Peyer's patch (tissue), 4 donors: ENCODE results near the gene ANAPC4. TPM values are rescaled to one million over a fixed set of nuclear protein-coding genes. Genes with fewer than 3 reads are reported as not detected.
A peak's percentile ranks its signal among the peaks of the same experiment; 100 is the strongest.
"Not testable (repeated sequence)": the region's sequence is repeated elsewhere in the genome, so short reads cannot be mapped to it uniquely, and the experiment has no call there.

ENCODE experiments used
- DNase-seq, 3 donors: peaks; one replicate each; pipeline ENCODE4 v3.0.0-alpha.2; 2017 to 2019
- H3K27ac ChIP-seq, 4 donors: fragments of 200-600 bp; sonication (generic); one replicate each; pipeline ENCODE4 v1.5.1; 2016 to 2019
- H3K27me3 ChIP-seq, 2 donors: fragments of 200-600 bp; sonication (generic); one replicate each; pipeline ENCODE4 v1.5.1; 2019
- H3K36me3 ChIP-seq, 3 donors: fragments of 200-600 bp; sonication (generic); one replicate each; pipeline ENCODE4 v1.5.1; 2016 to 2019
- H3K4me1 ChIP-seq, 4 donors: fragments of 200-600 bp; sonication (generic); one replicate each; pipeline ENCODE4 v1.5.1; 2016 to 2019
- H3K4me3 ChIP-seq, 4 donors: fragments of 200-600 bp; sonication (generic); 1 replicate in 3 of 4; 2 replicates in 1 of 4; pipeline ENCODE4 v1.5.1; 2016 to 2019; ENCODE audit warnings: mild to moderate bottlenecking in 1 of 4
- H3K9me3 ChIP-seq, 4 donors: fragments of 200-600 bp; sonication (generic); one replicate each; pipeline ENCODE4 v1.5.1; 2016 to 2019; ENCODE audit warnings: mild to moderate bottlenecking in 1 of 4
- CTCF ChIP-seq, 6 experiments: fragments of 450-650 bp in 4 of 6; fragments of 200-600 bp in 2 of 6; sonication (generic) in 1 of 6; IDR thresholded peaks; one replicate each; pipeline ENCODE4 v1.5.1; 2017 to 2019; ENCODE audit warnings: antibody characterized with exemption in 6 of 6, mild to moderate bottlenecking in 3 of 6, moderate library complexity in 1 of 6
- POLR2A ChIP-seq, 2 donors: fragments of 450-650 bp; IDR thresholded peaks; one replicate each; pipeline ENCODE4 v1.5.1; 2017; ENCODE audit warnings: antibody characterized with exemption in 2 of 2, mild to moderate bottlenecking in 2 of 2, moderate library complexity in 2 of 2
- total RNA-seq, 4 donors: library from RNA; depleted of rRNA; stranded (reverse); fragments of >200 nt; gene quantifications; one replicate each; pipeline ENCODE4 v1.1.0, GENCODE V29; 2016

ANAPC4 gene
- total RNA-seq, 4 donors from 2014 or later = 23.5 to 69.3 (median 39.7) TPM

- Histone ChIP-seq H3K27ac (no peak overlapping the region), H3K27me3 (no peaks in the 10 kb centered on the region), H3K9me3 (no peaks in the 10 kb centered on the region), H3K4me3 (no peak overlapping the region), H3K36me3 (peaks cover 0 to 5% (median 0%) of the 10 kb centered on the region in 3 donors), H3K4me1 (no peaks in the 10 kb centered on the region)
- DNase-seq = no peak
- no peak for TF ChIP-seq CTCF (IDR thresholded peaks at IDR 0.05)
- TF ChIP-seq POLR2A (IDR thresholded peaks at IDR 0.05) = no peak
These were observed 6.8 kb upstream of the ANAPC4 start for GRCh38 chr4:25370242-25370641.

GRCh38 chr4:25372549-25372948 is 4.5 kb upstream of the ANAPC4 start:
- DNase-seq, H3K4me3 ChIP-seq, H3K27me3 ChIP-seq, H3K27ac ChIP-seq, H3K36me3 ChIP-seq, H3K4me1 ChIP-seq, H3K9me3 ChIP-seq: not testable (repeated sequence)

- Histone ChIP-seq H3K9me3 (no peaks in the 10 kb centered on the region), H3K27me3 (no peaks in the 10 kb centered on the region), H3K36me3 (peaks cover 0 to 16% (median 0%) of the 10 kb centered on the region in 3 donors), H3K4me3 (peak overlapping the region; percentile 89 to 99 (median 92)), H3K27ac (peak overlapping the region; percentile 61 to 84 (median 80)), H3K4me1 (peaks cover 0 to 7% (median 5%) of the 10 kb centered on the region in 4 donors)
- no peak for DNase-seq
- TF ChIP-seq POLR2A (IDR thresholded peaks at IDR 0.05) = no peak
- no peak for TF ChIP-seq CTCF (IDR thresholded peaks at IDR 0.05)
These were observed 741 bp downstream of the ANAPC4 start for GRCh38 chr4:25377572-25378436.

- no peak for DNase-seq
- Histone ChIP-seq H3K4me3 (peak overlapping the region in 1 of 4 donors; percentile 99), H3K4me1 (peaks cover 0 to 7% (median 5%) of the 10 kb centered on the region in 4 donors), H3K9me3 (no peaks in the 10 kb centered on the region), H3K27ac (no peak overlapping the region), H3K36me3 (peaks cover 0 to 18% (median 0%) of the 10 kb centered on the region in 3 donors), H3K27me3 (no peaks in the 10 kb centered on the region)
- TF ChIP-seq CTCF (IDR thresholded peaks at IDR 0.05) (no peak), POLR2A (IDR thresholded peaks at IDR 0.05) (no peak)
These were observed 1.3 kb downstream of the ANAPC4 start for GRCh38 chr4:25378437-25378743.

GRCh38 chr4:25379591-25379990 is 2.5 kb downstream of the ANAPC4 start:
- TF ChIP-seq CTCF (IDR thresholded peaks at IDR 0.05) (no peak), POLR2A (IDR thresholded peaks at IDR 0.05) (no peak)
- H3K4me1 ChIP-seq = peaks cover 0 to 7% (median 5%) of the 10 kb centered on the region in 4 donors
- no peak overlapping the region for H3K4me3 ChIP-seq
- H3K36me3 ChIP-seq = peaks cover 0 to 28% (median 0%) of the 10 kb centered on the region in 3 donors
- no peaks in the 10 kb centered on the region for H3K27me3 ChIP-seq
- no peak for DNase-seq
- no peak overlapping the region for H3K27ac ChIP-seq
- no peaks in the 10 kb centered on the region for H3K9me3 ChIP-seq

GRCh38 chr4:25383647-25384046 is 6.6 kb downstream of the ANAPC4 start:
- DNase-seq = no peak
- TF ChIP-seq CTCF (IDR thresholded peaks at IDR 0.05) = no peak
- no peak for TF ChIP-seq POLR2A (IDR thresholded peaks at IDR 0.05)
- H3K27ac ChIP-seq = no peak overlapping the region
- no peak overlapping the region for H3K4me3 ChIP-seq
- no peaks in the 10 kb centered on the region for H3K27me3 ChIP-seq
- H3K9me3 ChIP-seq = no peaks in the 10 kb centered on the region
- peaks cover 0 to 5% (median under 1%) of the 10 kb centered on the region in 4 donors for H3K4me1 ChIP-seq
- H3K36me3 ChIP-seq = peaks cover 0 to 48% (median 0%) of the 10 kb centered on the region in 3 donors
